PC-9 (cell line): ENCODE results near the gene HMSD. TPM values are rescaled to one million over a fixed set of nuclear protein-coding genes. Genes with fewer than 3 reads are reported as not detected.

ENCODE experiments used
- BruUV-seq: library from RNA; stranded (reverse); fragments of 400-500 nt; replicated peaks from 2 replicates; lab custom pipeline; 2021; lab: Mats Ljungman, UMichigan
- CTCF ChIA-PET: fragments of 300-600 bp; sonication (Branson Sonifier 250); formaldehyde crosslinking; loops from one replicate; lab custom pipeline; 2022; ENCODE audit warnings: antibody characterized with exemption; lab: Charles Lee
- POLR2A ChIA-PET: fragments of 300-600 bp; sonication (Branson Sonifier 250); formaldehyde crosslinking; loops from one replicate; lab custom pipeline; 2022; ENCODE audit warnings: antibody characterized with exemption; ENCODE audit not compliant: unreplicated experiment; lab: Charles Lee
- DNase-seq, 2 experiments: peaks; one replicate each; pipeline versions ENCODE4 v3.0.0 to v3.0.0-alpha.2; 2015 to 2022; ENCODE audit warnings: mixed read lengths in 1 of 2
- H2AFZ ChIP-seq: fragments of 200-600 bp; sonication (generic); 2 replicates; pipeline ENCODE4 v1.8.1; 2017; ENCODE audit warnings: antibody characterized with exemption
- H3F3A ChIP-seq: fragments of 200-600 bp; sonication (generic); 2 replicates; pipeline ENCODE4 v1.8.1; 2017; ENCODE audit warnings: antibody characterized with exemption, mild to moderate bottlenecking, low read depth; ENCODE audit not compliant: insufficient read depth
- H3K27ac ChIP-seq: fragments of 200-600 bp; sonication (generic); 2 replicates; pipeline ENCODE4 v1.6.1; 2016; ENCODE audit warnings: mixed run types
- H3K27me3 ChIP-seq: fragments of 200-600 bp; sonication (generic); 2 replicates; pipeline ENCODE4 v1.6.1; 2016; ENCODE audit warnings: low read depth, mixed run types; ENCODE audit not compliant: insufficient read depth
- H3K36me3 ChIP-seq: fragments of 200-600 bp; sonication (generic); 2 replicates; pipeline ENCODE4 v1.6.1; 2016; ENCODE audit warnings: low read depth, mixed run types
- H3K4me1 ChIP-seq: fragments of 200-600 bp; sonication (generic); replicated peaks from 2 replicates; pipeline ENCODE4 v1.6.1; 2016; ENCODE audit warnings: mixed run types; ENCODE audit not compliant: insufficient read depth
- H3K4me2 ChIP-seq: fragments of 200-600 bp; sonication (generic); 2 replicates; pipeline ENCODE4 v1.6.1; 2017; ENCODE audit warnings: mixed run types
- H3K4me3 ChIP-seq: fragments of 200-600 bp; sonication (generic); 2 replicates; pipeline ENCODE4 v1.6.1; 2016; ENCODE audit warnings: mixed run types
- H3K79me2 ChIP-seq: fragments of 200-600 bp; sonication (generic); 2 replicates; pipeline ENCODE4 v1.6.1; 2017; ENCODE audit warnings: low read depth, mixed run types
- H3K9me2 ChIP-seq: fragments of 200-600 bp; sonication (generic); 2 replicates; pipeline ENCODE4 v1.8.1; 2017; ENCODE audit warnings: mild to moderate bottlenecking; ENCODE audit not compliant: insufficient read depth
- H3K9me3 ChIP-seq: fragments of 200-600 bp; sonication (generic); 2 replicates; pipeline ENCODE4 v1.8.1; 2016; ENCODE audit warnings: low read depth; ENCODE audit not compliant: insufficient read depth
- H4K20me1 ChIP-seq: fragments of 200-600 bp; sonication (generic); 2 replicates; pipeline ENCODE4 v1.8.1; 2017; ENCODE audit not compliant: insufficient read depth
- CTCF ChIP-seq: fragments of 200-600 bp; sonication (generic); conservative IDR thresholded peaks from 2 replicates; pipeline ENCODE4 v1.6.1; 2017; ENCODE audit warnings: mixed run types, antibody characterized with exemption, mild to moderate bottlenecking, moderate library complexity
- EZH2 ChIP-seq: fragments of 200-600 bp; sonication (generic); IDR thresholded peaks from 2 replicates; pipeline ENCODE4 v1.8.0; 2017; ENCODE audit warnings: antibody characterized with exemption, low read depth
- intact Hi-C: fragments of 100-400 bp; cut with micrococcal nuclease; formaldehyde crosslinking; loops from one replicate; pipeline ENCODE4 v1.10.0; 2022; ENCODE audit not compliant: unreplicated experiment
- total RNA-seq: library from RNA; stranded (reverse); gene quantifications from 2 replicates; pipeline ENCODE4 v1.2.3, GENCODE V29; 2021

Gene HMSD
- total RNA-seq, 1 experiment from 2014 or later = not detected

- no peaks in the 10 kb centered on the region for H3K79me2 ChIP-seq
- H2AFZ ChIP-seq = no peak overlapping the region; the same call in 1 of the 2 replicates
- no peaks in the 10 kb centered on the region for H3K36me3 ChIP-seq
- TF ChIP-seq EZH2 (no peak), CTCF (no peak)
- no peaks in the 10 kb centered on the region for H3K27me3 ChIP-seq
- no peak overlapping the region for H3K4me3 ChIP-seq
- H3K9me3 ChIP-seq = no peaks in the 10 kb centered on the region
- ChIA-PET CTCF (no interaction called here), POLR2A (no interaction called here)
- H3K4me2 ChIP-seq = no peak overlapping the region
- BruUV-seq = no TSS peak
- no peak overlapping the region for H3K27ac ChIP-seq
- no peaks in the 10 kb centered on the region for H3F3A ChIP-seq
- H3K9me2 ChIP-seq = no peaks in the 10 kb centered on the region; the same call in 1 of the 2 replicates
- no peaks in the 10 kb centered on the region for H3K4me1 ChIP-seq
- intact Hi-C loops = no loop called here
- no peaks in the 10 kb centered on the region for H4K20me1 ChIP-seq
- no peak for DNase-seq
These were observed 40.2 kb upstream of the HMSD start for GRCh38 chr18:63908858-63909257.

- H3F3A ChIP-seq = no peaks in the 10 kb centered on the region
- H3K4me1 ChIP-seq = no peaks in the 10 kb centered on the region
- POLR2A ChIA-PET = no interaction called here
- intact Hi-C loops = no loop called here
- H3K9me3 ChIP-seq = no peaks in the 10 kb centered on the region
- H2AFZ ChIP-seq = no peak overlapping the region
- no peak for DNase-seq
- no peaks in the 10 kb centered on the region for H3K27me3 ChIP-seq
- no peak overlapping the region for H3K27ac ChIP-seq
- CTCF ChIA-PET = interaction anchor here (0.6 kb wide), 1 partner anchor 13 kb away, joined by 5 read pairs; no protein-coding TSS in a partner anchor
- H3K79me2 ChIP-seq = no peaks in the 10 kb centered on the region
- BruUV-seq = no TSS peak
- no peak for TF ChIP-seq EZH2
- no peak for TF ChIP-seq CTCF
- no peaks in the 10 kb centered on the region for H4K20me1 ChIP-seq
- H3K4me3 ChIP-seq = no peak overlapping the region
- no peak overlapping the region for H3K4me2 ChIP-seq
- no peaks in the 10 kb centered on the region for H3K36me3 ChIP-seq
- no peaks in the 10 kb centered on the region; the same call in 1 of the 2 replicates for H3K9me2 ChIP-seq
These were observed 39.2 kb upstream of the HMSD start for GRCh38 chr18:63909870-63910269.

GRCh38 chr18:63917817-63918216 is 31.3 kb upstream of the HMSD start:
- ChIA-PET CTCF (no interaction called here), POLR2A (no interaction called here)

More at GRCh38 chr18:63917817-63918216, 31.3 kb upstream of the HMSD start:
- no peaks in the 10 kb centered on the region for H3K79me2 ChIP-seq
- no peak overlapping the region for H3K4me3 ChIP-seq
- no peaks in the 10 kb centered on the region; the same call in 1 of the 2 replicates for H3K9me2 ChIP-seq
- no peak for TF ChIP-seq EZH2
- no peak for TF ChIP-seq CTCF
- no peak overlapping the region for H2AFZ ChIP-seq
- H3K36me3 ChIP-seq = no peaks in the 10 kb centered on the region
- intact Hi-C loops = no loop called here
- H3K27ac ChIP-seq = no peak overlapping the region
- no peaks in the 10 kb centered on the region; the same call in 1 of the 2 replicates for H3K27me3 ChIP-seq
- H3F3A ChIP-seq = no peaks in the 10 kb centered on the region
- H3K4me2 ChIP-seq = no peak overlapping the region
- no peak for DNase-seq
- no peaks in the 10 kb centered on the region for H3K4me1 ChIP-seq
- no peaks in the 10 kb centered on the region for H3K9me3 ChIP-seq
- no peaks in the 10 kb centered on the region for H4K20me1 ChIP-seq
- BruUV-seq = no TSS peak
